GM12878 (cell line): ENCODE results near the gene SH3GL2. TPM values are rescaled to one million over a fixed set of nuclear protein-coding genes. Genes with fewer than 3 reads are reported as not detected.

Experiments
- ATAC-seq: fragments of 200-7000 bp; cut with Tn5 transposase; 3 replicates; pipeline ENCODE4 v1.9.1; 2020; ENCODE audit warnings: mild to moderate bottlenecking, moderate library complexity
- BruUV-seq: library from RNA; stranded (reverse); fragments of 400-500 nt; replicated peaks from 2 replicates; lab custom pipeline; 2021; lab: Mats Ljungman, UMichigan
- CTCF ChIA-PET: fragments of 300-600 bp; sonication (Branson Sonifier 250); formaldehyde crosslinking; extraction: SDS; loops from one replicate; lab custom pipeline; 2021; ENCODE audit warnings: inconsistent platforms; lab: Yijun Ruan, JAX
- POLR2A ChIA-PET: fragments of 350-600 bp; formaldehyde crosslinking; extraction: SDS; loops from one replicate; lab custom pipeline; 2021; ENCODE audit warnings: inconsistent platforms; lab: Charles Lee
- RAD21 ChIA-PET: fragments of 300-600 bp; sonication (Branson Sonifier 250); formaldehyde crosslinking; loops from one replicate; lab custom pipeline; 2023; ENCODE audit warnings: antibody characterized with exemption; ENCODE audit not compliant: unreplicated experiment; lab: Charles Lee
- SMC1A ChIA-PET: fragments of 300-600 bp; sonication (Branson Sonifier 250); formaldehyde crosslinking; loops from one replicate; lab custom pipeline; 2023; ENCODE audit not compliant: unreplicated experiment, uncharacterized antibody; lab: Charles Lee
- DNase-seq: peaks from one replicate; pipeline ENCODE4 v3.0.0-alpha.2; 2011; ENCODE audit warnings: low read depth, low spot score
- FAIRE-seq: peaks from 3 replicates; lab custom pipeline; 2011; peaks lifted over from hg19 to GRCh38; lab: Jason Lieb, UNC
- H2AFZ ChIP-seq: 2 replicates; pipeline ENCODE4 v1.6.0; 2011; ENCODE audit warnings: low read depth, low read length, control low read depth; ENCODE audit not compliant: control insufficient read depth
- H3K27ac ChIP-seq: 2 replicates; pipeline ENCODE4 v1.5.1; 2011; ENCODE audit warnings: control low read depth; ENCODE audit not compliant: control insufficient read depth, insufficient read depth
- H3K27me3 ChIP-seq, 2 experiments: replicated peaks in 1 of 2; 2 replicates each; pipeline versions ENCODE4 v1.6.0 to v1.6.1; 2011; ENCODE audit warnings: low read length in 1 of 2; ENCODE audit not compliant: control insufficient read depth in 2 of 2, insufficient read depth in 2 of 2
- H3K36me3 ChIP-seq, 2 experiments: 2 replicates each; pipeline ENCODE4 v1.5.1; 2011; ENCODE audit warnings: low read length in 1 of 2; ENCODE audit not compliant: control insufficient read depth in 2 of 2, insufficient read depth in 2 of 2
- H3K4me1 ChIP-seq: 2 replicates; pipeline ENCODE4 v1.6.1; 2011; ENCODE audit warnings: mild to moderate bottlenecking, low read length, moderate library complexity, mixed read lengths; ENCODE audit not compliant: control insufficient read depth, insufficient read depth
- H3K4me2 ChIP-seq: 2 replicates; pipeline ENCODE4 v1.6.0; 2011; ENCODE audit warnings: control low read depth; ENCODE audit not compliant: control insufficient read depth, insufficient read depth
- H3K4me3 ChIP-seq: fragments of 200-600 bp; sonication (generic); 2 replicates; pipeline ENCODE4 v1.5.1; 2016
- H3K79me2 ChIP-seq: 2 replicates; pipeline ENCODE4 v1.6.0; 2011; ENCODE audit warnings: low read length; ENCODE audit not compliant: control insufficient read depth, insufficient read depth
- H3K9ac ChIP-seq: 2 replicates; pipeline ENCODE4 v1.8.0; 2011; ENCODE audit warnings: low read length, control low read depth, mixed read lengths; ENCODE audit not compliant: control insufficient read depth, insufficient read depth
- H3K9me3 ChIP-seq: replicated peaks from 3 replicates; pipeline ENCODE4 v1.5.1; 2011; ENCODE audit warnings: mild to moderate bottlenecking, low read length; ENCODE audit not compliant: control insufficient read depth, insufficient read depth
- H4K20me1 ChIP-seq: 2 replicates; pipeline ENCODE4 v1.6.0; 2011; ENCODE audit not compliant: control insufficient read depth, insufficient read depth
- CREB1 ChIP-seq: IDR thresholded peaks from 2 replicates; pipeline ENCODE4 v1.6.1; 2012; ENCODE audit warnings: low read depth, mild to moderate bottlenecking, inconsistent platforms
- E2F8 ChIP-seq: fragments of 450-650 bp; IDR thresholded peaks from 2 replicates; pipeline ENCODE4 v1.6.1; 2018; ENCODE audit warnings: mild to moderate bottlenecking, low read depth, moderate library complexity; ENCODE audit not compliant: partially characterized antibody
- EGR1 ChIP-seq, 2 experiments: IDR thresholded peaks; 1 replicate in 1 of 2; 2 replicates in 1 of 2; pipeline ENCODE4 v1.6.1; 2011 to 2012; ENCODE audit warnings: low read depth in 2 of 2, low read length in 2 of 2, borderline replicate concordance in 1 of 2, mild to moderate bottlenecking in 1 of 2, moderate library complexity in 1 of 2
- ELK1 ChIP-seq: IDR thresholded peaks from 2 replicates; pipeline ENCODE4 v1.6.1; 2012; ENCODE audit warnings: low read depth, low read length, improper control_type of control experiment
- ETV6 ChIP-seq, 2 experiments: fragments of 450-650 bp in 1 of 2; IDR thresholded peaks in 1 of 2; conservative IDR thresholded peaks in 1 of 2; 2 replicates each; pipeline ENCODE4 v1.6.1; 2014; ENCODE audit warnings: antibody characterized with exemption in 1 of 2, borderline replicate concordance in 1 of 2, low read depth in 1 of 2, mild to moderate bottlenecking in 1 of 2, moderate library complexity in 1 of 2
- LARP7 ChIP-seq: fragments of 450-650 bp; IDR thresholded peaks from 2 replicates; pipeline ENCODE4 v1.6.1; 2017; ENCODE audit warnings: mild to moderate bottlenecking
- RB1 ChIP-seq: fragments of 450-650 bp; formaldehyde crosslinking; IDR thresholded peaks from 2 replicates; pipeline ENCODE4 v1.6.1; 2017; ENCODE audit warnings: mild to moderate bottlenecking, borderline replicate concordance
- TCF12 ChIP-seq: IDR thresholded peaks from 2 replicates; pipeline ENCODE4 v1.6.1; 2011; ENCODE audit warnings: low read depth, mild to moderate bottlenecking, low read length
- ZNF687 ChIP-seq: fragments of 450-650 bp; IDR thresholded peaks from 2 replicates; pipeline ENCODE4 v1.6.1; 2017; ENCODE audit warnings: mild to moderate bottlenecking, moderate library complexity
- WGBS: methylation state at CpG from one replicate; pipeline ENCODE4 v1.1.6; 2016; ENCODE audit warnings: low lambda C conversion rate; ENCODE audit not compliant: insufficient replicate concordance, insufficient coverage; ENCODE audit errors: missing lambda C conversion rate; 5-methylcytosine and 5-hydroxymethylcytosine counted together
- in situ Hi-C: fragments of 300-500 bp; cut with MboI; formaldehyde crosslinking; loops from 9 replicates; pipeline ENCODE4 v1.14.3; 2018; ENCODE audit warnings: mixed read lengths
- intact Hi-C: fragments of 100-400 bp; cut with micrococcal nuclease; formaldehyde crosslinking; loops from one replicate; pipeline ENCODE4 v1.14.2; 2022; ENCODE audit not compliant: unreplicated experiment
- polyA plus RNA-seq, 11 experiments: library from polyadenylated mRNA; depleted of rRNA in 4 of 11; unstranded in 6 of 11; stranded (reverse) in 5 of 11; fragments of >200 nt; fragmentation: Nextera tagmentation in 4 of 11; fragmentation: Illumina TruSeq in 1 of 11; extraction: Ambion mirVana in 4 of 11; extraction: Trizol in 1 of 11; gene quantifications; 1 replicate in 1 of 11; 2 replicates in 10 of 11; pipeline versions ENCODE4 v1.2.1 to v1.2.3, GENCODE V29; 2011 to 2016; ENCODE audit warnings: inconsistent platforms in 2 of 11, missing spikeins in 2 of 11, low read depth in 1 of 11
- total RNA-seq, 4 experiments: library from RNA; depleted of rRNA in 3 of 4; stranded (reverse); fragments of >200 nt in 3 of 4; fragmentation: Illumina TruSeq in 1 of 4; extraction: Trizol in 1 of 4; gene quantifications; 2 replicates each; pipeline versions ENCODE4 v1.2.1 to v1.2.3, GENCODE V29; 2013 to 2021
- TF ChIP-seq, protein P1 (sequence below): fragments of 450-650 bp; IDR thresholded peaks from 2 replicates; pipeline ENCODE4 v1.6.1; 2017; ENCODE audit warnings: antibody characterized with exemption, mild to moderate bottlenecking, moderate library complexity

The SH3GL2 gene
- total and polyA plus RNA-seq, 10 of the 15 experiments (the other 5 are each of a cell fraction or from before 2014, with no cell fraction given): not detected

GRCh38 chr9:17723656-17724055 lies 144.8 kb downstream of the SH3GL2 start:
- no peaks in the 10 kb centered on the region for H3K79me2 ChIP-seq
- no peak overlapping the region for H3K4me3 ChIP-seq
- CTCF ChIA-PET: no interaction called here
- no peaks in the 10 kb centered on the region for H3K36me3 ChIP-seq
- no peak overlapping the region for H3K27ac ChIP-seq
- intact Hi-C loops: no loop called here
- H3K9ac ChIP-seq: no peak overlapping the region
- FAIRE-seq: no peak
- WGBS: 0% methylated on average over 2 of the region's 2 CpGs
- H4K20me1 ChIP-seq: no peaks in the 10 kb centered on the region
- in situ Hi-C loops: no loop called here
- H2AFZ ChIP-seq: no peak overlapping the region
- no peaks in the 10 kb centered on the region for H3K9me3 ChIP-seq
- H3K4me2 ChIP-seq: no peak overlapping the region
- POLR2A ChIA-PET: no interaction called here
- RAD21 ChIA-PET: no interaction called here
- H3K4me1 ChIP-seq: no peaks in the 10 kb centered on the region
- ATAC-seq: no peak
- no peaks in the 10 kb centered on the region for H3K27me3 ChIP-seq
- no peak for DNase-seq
- SMC1A ChIA-PET: no interaction called here
- no TSS peak for BruUV-seq
- no peak for TF ChIP-seq ETV6 (conservative IDR thresholded peaks at IDR 0.05 in 1 of 2, IDR thresholded peaks at IDR 0.05 in 1 of 2; ENCODE audit: borderline replicate concordance in 1 of 2, low read depth in 1 of 2)
- TF ChIP-seq EGR1 (IDR thresholded peaks at IDR 0.05; ENCODE audit: borderline replicate concordance in 1 of 2, low read depth in 2 of 2, low read length in 2 of 2): no peak
- TF ChIP-seq LARP7: no peak
- no peak for TF ChIP-seq TCF12
- no peak for TF ChIP-seq RB1
- no peak for TF ChIP-seq E2F8
- TF ChIP-seq ZNF687: no peak
- TF ChIP-seq ELK1: no peak
- no peak for TF ChIP-seq CREB1
- TF ChIP-seq, protein P1, sequence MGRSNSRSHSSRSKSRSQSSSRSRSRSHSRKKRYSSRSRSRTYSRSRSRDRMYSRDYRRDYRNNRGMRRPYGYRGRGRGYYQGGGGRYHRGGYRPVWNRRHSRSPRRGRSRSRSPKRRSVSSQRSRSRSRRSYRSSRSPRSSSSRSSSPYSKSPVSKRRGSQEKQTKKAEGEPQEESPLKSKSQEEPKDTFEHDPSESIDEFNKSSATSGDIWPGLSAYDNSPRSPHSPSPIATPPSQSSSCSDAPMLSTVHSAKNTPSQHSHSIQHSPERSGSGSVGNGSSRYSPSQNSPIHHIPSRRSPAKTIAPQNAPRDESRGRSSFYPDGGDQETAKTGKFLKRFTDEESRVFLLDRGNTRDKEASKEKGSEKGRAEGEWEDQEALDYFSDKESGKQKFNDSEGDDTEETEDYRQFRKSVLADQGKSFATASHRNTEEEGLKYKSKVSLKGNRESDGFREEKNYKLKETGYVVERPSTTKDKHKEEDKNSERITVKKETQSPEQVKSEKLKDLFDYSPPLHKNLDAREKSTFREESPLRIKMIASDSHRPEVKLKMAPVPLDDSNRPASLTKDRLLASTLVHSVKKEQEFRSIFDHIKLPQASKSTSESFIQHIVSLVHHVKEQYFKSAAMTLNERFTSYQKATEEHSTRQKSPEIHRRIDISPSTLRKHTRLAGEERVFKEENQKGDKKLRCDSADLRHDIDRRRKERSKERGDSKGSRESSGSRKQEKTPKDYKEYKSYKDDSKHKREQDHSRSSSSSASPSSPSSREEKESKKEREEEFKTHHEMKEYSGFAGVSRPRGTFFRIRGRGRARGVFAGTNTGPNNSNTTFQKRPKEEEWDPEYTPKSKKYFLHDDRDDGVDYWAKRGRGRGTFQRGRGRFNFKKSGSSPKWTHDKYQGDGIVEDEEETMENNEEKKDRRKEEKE: no peak
